NCI-H1105 (cell line): Measurements from ENCODE around the gene CHST13.
"Not testable (repeated sequence)": the region's sequence is repeated elsewhere in the genome, so short reads cannot be mapped to it uniquely, and the experiment has no call there.

Source experiments
- DNase-seq: peaks from one replicate; lab custom pipeline; 2025; lab: John Stamatoyannopoulos, UW

CHST13 gene

GRCh38 chr3:126525853-126526667, 2.1 kb downstream of the CHST13 start:
- DNase-seq = no peak

DNA sequence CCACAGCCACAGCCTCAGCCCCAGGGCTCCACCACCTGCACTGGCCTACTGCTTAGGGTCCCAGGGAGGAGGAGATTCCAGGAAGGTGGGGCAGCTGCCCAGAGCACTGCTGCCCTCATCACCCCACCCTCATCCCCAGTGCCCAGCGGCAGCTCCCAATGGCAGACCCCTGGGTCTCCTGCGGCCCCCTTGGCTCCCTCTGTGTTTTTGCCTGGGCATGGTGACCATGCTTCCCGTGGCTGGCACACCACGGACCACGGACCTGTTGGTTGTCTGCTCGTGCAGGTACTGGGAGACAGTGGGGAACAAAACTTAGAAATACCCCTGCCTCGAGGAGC, 2.7 kb downstream of the CHST13 start:
- DNase-seq = no peak

GRCh38 chr3:126527006-126527405, 3.1 kb downstream of the CHST13 start:
- no peak for DNase-seq

DNA sequence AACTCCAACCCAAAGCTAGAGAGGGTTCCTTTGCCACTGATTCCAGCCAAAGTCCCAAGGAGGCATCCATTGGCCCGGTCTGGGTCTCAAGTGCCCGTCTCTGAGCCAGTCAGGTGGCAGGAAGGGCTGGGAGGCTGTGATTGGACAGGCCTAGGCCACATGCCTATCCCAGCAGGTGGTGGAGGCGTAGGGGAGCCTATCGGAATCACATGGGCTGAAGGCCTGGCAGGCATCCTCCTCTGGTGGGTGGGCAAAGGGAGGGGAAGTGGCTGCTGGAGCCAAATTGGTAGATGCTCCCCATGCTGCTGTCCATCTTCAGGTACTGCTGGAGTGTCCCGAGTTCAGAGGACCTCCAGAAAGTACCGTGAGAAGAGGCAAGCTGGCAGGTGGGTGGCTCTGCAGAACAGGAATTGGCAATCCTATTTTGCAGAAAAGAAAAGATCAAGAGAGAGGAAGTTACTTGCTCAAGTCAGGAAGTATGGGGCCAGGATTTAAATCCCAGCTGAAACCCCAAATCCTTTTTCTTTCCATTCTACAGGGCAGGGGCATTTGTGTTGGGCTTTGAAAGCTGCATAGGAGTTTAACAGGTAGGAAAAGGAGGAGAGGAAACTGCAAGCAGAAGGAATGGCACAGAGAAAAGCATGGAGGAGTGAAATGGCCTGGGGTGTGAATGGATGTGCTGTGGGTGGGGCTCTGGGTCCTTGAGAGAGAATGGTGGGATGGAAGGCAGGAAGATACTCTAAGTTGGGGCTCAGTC, 3.7 kb downstream of the CHST13 start:
- no peak for DNase-seq

DNA sequence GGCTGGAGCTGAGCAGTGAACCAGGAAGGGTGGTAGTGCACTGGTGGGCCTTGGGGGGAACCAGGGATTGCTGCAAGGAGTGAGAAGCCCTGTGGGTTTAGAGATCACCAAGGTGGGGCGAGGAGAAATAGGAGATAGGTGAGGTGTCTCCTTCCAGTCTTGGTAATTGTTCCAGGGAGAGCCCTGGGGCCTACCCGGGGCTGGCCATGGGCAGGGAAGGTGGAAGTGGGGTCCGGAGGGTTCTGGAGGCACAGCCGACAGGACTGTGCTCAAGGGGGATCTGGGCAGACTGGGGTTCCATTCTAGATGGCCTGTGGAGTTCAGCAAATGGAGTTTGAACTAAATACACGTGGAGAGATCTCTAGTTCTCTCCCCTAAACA, 4.5 kb downstream of the CHST13 start:
- DNase-seq = no peak

DNA sequence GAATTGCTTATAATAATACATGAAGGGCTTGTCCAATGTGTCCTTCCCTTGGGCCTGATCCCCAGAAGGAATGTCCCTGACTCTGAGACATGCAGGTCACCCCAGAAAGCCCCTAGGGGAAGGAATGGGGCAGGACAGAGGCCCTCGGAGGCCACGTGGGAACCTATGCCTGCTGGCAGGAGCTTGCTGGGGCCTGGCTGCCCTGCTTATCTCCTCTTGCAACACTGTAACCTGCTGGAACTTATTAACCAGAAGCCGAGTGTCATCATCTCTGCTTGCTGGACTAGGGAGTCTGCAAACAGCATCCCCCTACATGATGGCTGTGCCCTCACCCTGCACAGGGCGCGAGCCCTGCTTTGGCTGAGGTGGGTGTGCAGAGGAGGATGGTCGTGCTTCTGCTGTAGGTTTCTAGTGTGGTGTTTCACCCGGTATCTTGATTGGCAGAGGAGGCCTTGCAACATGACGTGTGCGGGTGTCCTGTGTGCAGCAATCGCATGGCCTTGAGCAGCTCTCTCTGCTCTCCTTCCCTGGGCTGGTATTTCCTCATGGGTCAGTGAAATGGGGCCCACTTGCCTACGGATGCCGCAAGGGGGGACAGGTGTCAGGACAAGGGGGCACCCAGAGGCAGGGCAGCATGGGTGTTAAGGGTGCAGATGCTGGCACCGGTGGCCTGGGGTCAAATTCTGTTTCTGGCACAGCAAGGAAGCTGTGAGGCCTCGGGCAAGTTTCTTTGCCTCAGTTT, 5.0 kb downstream of the CHST13 start:
- DNase-seq = no peak

GRCh38 chr3:126529585-126530170, 5.7 kb downstream of the CHST13 start:
- DNase-seq = no peak

- DNase-seq = no peak
Measured at GRCh38 chr3:126530171-126531050, 6.5 kb downstream of the CHST13 start.

DNA sequence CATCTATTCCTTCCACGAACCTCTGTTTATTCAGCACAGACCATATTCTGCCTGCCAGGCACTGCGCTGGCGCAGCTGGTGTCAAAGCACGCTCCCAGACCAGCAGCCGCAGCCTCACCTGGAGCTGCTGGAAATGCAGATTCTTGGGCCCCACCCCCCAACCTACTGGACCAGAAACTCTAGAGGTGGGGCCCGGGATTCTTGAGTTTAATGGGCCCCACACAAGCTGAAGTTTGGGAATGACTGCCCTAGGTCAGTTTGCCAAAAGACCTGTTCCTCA, 7.0 kb downstream of the CHST13 start:
- DNase-seq = no peak

DNA sequence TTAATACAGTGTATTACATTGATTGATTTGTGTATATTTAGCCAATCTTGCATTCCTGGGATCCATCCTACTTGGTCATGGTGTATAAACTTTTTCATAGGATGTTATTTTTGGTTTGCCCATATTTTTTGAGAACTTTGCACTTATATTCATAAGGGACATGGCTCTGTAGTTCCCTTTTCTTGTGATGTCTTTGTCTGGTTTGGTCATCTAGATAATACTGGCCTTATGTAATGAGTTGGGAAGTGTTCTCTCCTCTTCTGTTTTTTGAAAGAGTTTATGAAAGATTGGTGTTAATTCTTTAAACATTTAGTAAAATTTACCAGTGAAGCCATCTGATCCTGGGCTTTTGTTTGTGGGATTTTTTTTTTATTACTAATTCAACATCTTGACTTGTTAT, 9.6 kb downstream of the CHST13 start:
- DNase-seq = no peak

DNA sequence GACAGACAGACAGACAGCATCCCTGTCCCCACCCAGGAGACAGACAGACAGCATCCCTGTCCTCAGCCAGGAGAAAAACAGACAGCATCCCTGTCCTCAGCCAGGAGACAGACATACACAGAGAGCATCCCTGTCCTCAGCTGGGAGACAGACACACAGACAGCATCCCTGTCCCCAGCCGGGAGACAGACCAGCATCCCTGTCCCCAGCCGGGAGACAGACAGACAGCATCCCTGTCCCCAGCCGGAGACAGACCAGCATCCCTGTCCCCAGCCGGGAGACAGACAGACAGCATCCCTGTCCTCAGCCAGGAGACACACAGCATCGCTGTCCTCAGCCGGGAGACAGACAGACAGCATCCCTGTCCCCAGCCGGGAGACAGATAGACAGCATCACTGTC, 10.8 kb downstream of the CHST13 start:
- not testable (repeated sequence) for DNase-seq

- DNase-seq = no peak
Measured at GRCh38 chr3:126535636-126536035, 11.7 kb downstream of the CHST13 start.

DNA sequence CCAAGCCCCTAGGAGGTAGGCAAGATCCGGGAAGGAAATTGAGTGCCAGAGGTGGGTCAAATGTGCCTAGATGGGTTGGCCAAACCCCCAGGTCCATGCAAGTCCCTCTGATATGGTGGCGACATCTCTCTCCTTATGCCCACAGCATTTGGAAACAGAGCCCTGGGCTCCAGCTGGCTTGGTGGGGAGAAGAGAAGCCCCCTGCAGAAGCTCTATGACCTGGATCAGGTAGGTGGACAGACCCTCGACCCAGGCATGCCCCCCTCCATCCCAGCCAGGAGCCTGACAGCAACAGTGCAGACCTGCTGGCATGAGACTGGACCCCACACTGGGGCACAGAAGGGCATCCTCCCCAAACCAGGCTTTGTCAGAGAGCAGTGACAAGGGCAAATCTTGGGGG, 12.2 kb downstream of the CHST13 start:
- no peak for DNase-seq

- no peak for DNase-seq
Measured at GRCh38 chr3:126537116-126537729, 13.3 kb downstream of the CHST13 start.

GRCh38 chr3:126537730-126538281, 13.9 kb downstream of the CHST13 start:
- DNase-seq = no peak

- no peak for DNase-seq
Measured at GRCh38 chr3:126538316-126538715, 14.4 kb downstream of the CHST13 start.

DNA sequence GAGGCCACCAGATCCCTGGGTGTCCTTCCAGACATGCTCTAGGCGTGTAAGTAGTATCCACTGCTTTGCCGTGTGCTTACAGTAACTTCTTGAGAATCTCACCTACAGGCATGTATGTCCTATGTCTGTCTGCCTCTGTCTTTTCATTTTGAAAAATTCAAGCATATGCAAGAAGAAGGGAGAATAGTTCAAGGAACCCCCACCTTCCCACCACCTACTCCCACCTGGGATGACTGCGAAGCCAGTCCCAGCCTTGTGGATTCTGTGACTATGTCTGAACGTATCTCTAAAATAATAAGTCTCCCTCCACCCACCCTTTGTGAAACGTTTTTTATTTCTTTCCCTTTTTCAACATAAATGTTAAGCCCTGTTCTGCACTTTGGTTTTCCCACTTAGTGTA, 15.0 kb downstream of the CHST13 start:
- DNase-seq = no peak

- no peak for DNase-seq
Measured at GRCh38 chr3:126539558-126540250, 15.7 kb downstream of the CHST13 start.

DNA sequence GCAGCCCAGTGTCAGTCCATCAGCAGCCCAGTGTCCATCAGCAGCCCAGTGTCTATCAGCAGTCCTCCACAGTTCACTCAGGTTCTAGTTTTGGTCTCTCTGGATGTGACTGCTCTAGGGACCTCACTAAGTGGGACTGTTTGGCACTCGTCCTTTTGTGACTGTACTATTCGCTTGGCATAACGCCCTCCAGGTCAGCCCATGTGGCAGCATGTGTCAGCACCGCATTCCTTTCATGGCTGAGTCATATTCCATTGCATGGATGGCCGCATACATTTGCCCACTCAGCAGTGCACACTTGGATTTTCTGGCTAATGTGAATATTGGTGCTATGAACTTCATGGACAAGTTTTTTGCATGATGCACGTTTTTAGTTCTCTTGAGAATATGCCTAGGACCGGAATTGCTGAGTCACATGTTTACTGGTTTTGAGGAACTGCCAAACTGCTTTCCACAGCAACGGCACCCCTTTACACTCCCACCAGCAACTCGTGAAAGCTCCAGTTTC, 16.4 kb downstream of the CHST13 start:
- no peak for DNase-seq

DNA sequence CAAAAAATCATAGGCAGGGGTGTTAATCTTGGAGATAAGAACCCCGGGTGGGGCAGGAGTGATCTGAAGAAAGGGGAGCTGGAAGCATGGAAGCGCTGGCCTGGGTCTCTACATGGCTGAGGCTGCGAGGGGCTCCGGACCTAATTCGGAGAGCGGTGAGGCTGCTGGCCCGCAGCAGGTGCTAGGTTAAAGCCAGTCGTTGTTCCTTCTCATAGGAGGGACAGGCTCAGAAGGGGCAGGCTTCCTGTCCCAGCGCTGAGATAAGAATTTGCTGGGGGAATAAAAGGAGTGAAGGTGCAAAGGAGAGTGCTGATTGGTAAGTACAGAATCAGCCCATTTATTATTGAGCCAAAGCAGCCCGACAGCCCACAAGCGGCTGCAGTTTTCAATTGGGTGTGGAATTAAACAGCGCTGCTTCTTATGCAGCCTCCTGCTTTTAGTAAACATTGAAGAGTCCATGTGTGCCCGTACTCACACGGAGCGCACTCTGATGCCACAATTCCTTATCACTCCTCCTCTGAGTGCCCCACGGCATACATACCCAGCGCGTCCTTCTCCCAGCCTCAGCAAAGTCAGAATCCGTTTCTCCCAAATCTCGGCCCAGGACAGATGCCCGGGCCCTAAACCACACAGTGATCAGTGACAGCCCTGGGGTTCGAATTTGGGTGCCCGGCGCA, 17.1 kb downstream of the CHST13 start:
- no peak for DNase-seq
